HFF-Myc (cell line): ENCODE data around the gene TAC3.
A peak's percentile ranks its signal among the peaks of the same experiment; 100 is the strongest.
"Not testable (repeated sequence)": the region's sequence is repeated elsewhere in the genome, so short reads cannot be mapped to it uniquely, and the experiment has no call there.

ENCODE experiments used
- DNase-seq: peaks from one replicate; pipeline ENCODE4 v3.0.0-alpha.2; 2011; ENCODE audit warnings: low read depth; ENCODE audit errors: extremely low read depth
- H3K4me3 ChIP-seq: replicated peaks from 2 replicates; pipeline ENCODE4 v1.5.1; 2011; ENCODE audit warnings: low read depth, mild to moderate bottlenecking, control low read depth, low read length
- TF ChIP-seq, protein P1 (sequence below): IDR thresholded peaks from 2 replicates; pipeline ENCODE4 v1.5.1; 2012; ENCODE audit warnings: mild to moderate bottlenecking, low read depth, low read length, control low read depth; ENCODE audit errors: missing control alignments

The TAC3 gene

DNA sequence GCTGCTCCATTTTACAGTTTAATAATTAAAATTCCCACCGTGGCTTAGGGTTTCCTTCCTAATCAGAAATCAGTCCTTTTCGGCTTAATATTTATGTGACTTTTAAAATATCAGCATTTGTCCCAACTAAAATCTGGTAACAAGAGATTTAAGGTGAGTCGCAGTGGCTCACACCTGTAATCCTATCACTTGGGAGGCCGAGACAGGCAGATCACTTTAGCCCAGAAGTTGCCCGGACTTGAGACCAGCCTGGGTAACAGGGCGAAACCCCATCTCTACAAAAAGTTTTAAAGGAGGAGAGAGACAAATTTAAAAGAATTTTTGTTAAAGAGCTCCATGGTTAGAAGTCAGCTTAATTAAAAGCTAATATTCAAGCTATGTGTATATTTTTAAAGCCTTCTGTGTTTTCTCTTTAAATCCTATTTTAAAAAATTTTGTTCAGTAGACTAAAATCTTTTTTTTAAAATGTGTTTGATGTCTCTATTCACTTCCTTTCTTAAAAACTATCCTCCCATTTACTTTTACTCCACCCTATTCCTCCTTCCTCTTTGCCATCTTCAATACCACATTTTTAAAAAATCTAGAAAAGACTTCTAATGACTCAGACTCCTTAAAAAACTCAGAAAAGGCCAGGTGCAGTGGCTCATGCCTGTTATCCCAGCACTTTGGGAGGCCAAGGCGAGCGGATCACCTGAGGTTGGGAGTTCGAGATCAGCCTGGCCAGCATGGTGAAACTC lies 3.8 kb upstream of the TAC3 start:
- no peak for DNase-seq
- TF ChIP-seq, protein P1, sequence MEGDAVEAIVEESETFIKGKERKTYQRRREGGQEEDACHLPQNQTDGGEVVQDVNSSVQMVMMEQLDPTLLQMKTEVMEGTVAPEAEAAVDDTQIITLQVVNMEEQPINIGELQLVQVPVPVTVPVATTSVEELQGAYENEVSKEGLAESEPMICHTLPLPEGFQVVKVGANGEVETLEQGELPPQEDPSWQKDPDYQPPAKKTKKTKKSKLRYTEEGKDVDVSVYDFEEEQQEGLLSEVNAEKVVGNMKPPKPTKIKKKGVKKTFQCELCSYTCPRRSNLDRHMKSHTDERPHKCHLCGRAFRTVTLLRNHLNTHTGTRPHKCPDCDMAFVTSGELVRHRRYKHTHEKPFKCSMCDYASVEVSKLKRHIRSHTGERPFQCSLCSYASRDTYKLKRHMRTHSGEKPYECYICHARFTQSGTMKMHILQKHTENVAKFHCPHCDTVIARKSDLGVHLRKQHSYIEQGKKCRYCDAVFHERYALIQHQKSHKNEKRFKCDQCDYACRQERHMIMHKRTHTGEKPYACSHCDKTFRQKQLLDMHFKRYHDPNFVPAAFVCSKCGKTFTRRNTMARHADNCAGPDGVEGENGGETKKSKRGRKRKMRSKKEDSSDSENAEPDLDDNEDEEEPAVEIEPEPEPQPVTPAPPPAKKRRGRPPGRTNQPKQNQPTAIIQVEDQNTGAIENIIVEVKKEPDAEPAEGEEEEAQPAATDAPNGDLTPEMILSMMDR, result no peak

GRCh38 chr12:57018906-57019305 lies 2.6 kb upstream of the TAC3 start:
- no peak overlapping the region for H3K4me3 ChIP-seq
- TF ChIP-seq, protein P1, result no peak
- DNase-seq, result no peak

More for the DNA sequence above, 3.8 kb upstream of the TAC3 start:
- no peak overlapping the region for H3K4me3 ChIP-seq

DNA sequence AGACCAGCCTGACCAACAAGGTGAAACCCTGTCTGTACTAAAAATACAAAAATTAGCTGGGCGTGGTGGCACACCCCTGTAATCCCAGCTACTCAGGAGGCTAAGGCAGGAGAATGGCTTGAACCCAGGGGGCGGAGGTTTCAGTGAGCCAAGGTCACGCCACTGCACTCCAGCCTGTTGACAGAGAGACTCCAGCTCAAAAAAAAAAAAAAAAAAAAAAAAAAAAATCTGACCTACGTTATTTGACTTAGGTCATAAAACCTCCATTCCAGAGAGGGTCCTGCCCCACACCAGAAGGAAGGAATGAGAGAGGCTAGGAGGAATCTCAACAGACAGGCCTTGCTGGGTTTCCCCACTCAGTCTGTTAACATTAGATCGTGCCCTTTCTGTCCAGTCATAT lies 2.0 kb upstream of the TAC3 start:
- H3K4me3 ChIP-seq, DNase-seq: not testable (repeated sequence)

DNA sequence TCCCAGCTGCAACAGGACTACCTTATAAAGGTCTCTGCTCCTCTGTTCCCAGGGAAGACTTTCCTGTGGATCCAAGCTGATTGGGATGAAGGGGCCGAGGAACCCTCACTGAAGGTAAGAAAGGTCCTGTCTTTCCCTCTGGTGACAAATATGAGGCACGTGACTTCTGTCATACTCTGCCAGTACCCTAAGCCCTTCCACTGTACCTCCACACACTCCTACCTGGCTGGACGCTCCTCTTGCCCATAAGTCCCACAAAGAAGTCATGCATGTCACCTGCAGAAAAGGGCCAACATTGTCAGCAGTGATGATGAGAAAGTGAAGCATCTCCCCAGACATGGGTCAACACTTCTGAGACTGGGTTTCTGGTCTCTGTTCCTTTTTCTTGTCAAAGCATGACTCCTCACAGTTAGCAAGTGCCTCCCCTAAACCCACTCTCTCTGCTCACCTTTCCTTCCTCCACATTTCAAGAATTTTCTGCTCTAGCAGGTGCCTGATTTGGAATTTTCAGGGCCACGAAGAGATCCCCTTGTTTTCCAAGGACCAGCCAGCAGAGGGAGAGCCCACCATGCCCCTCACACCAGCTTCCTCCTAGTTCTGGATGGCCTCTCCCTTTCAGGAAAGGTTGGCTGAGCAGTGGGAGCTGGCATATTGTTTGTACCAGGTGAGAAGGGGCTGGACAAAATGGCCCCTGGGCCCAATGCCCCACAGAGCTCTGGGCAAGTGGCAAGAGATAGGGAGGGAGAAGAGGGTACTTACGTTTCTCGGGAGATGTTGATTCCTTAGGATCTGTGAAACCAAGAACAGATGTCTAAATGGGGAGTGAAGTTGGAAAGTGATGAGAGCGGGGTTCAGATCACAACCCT lies 3.5 kb downstream of the TAC3 start:
- TF ChIP-seq, protein P1, result peak; percentile 20
- H3K4me3 ChIP-seq, result no peak overlapping the region
- no peak for DNase-seq

DNA sequence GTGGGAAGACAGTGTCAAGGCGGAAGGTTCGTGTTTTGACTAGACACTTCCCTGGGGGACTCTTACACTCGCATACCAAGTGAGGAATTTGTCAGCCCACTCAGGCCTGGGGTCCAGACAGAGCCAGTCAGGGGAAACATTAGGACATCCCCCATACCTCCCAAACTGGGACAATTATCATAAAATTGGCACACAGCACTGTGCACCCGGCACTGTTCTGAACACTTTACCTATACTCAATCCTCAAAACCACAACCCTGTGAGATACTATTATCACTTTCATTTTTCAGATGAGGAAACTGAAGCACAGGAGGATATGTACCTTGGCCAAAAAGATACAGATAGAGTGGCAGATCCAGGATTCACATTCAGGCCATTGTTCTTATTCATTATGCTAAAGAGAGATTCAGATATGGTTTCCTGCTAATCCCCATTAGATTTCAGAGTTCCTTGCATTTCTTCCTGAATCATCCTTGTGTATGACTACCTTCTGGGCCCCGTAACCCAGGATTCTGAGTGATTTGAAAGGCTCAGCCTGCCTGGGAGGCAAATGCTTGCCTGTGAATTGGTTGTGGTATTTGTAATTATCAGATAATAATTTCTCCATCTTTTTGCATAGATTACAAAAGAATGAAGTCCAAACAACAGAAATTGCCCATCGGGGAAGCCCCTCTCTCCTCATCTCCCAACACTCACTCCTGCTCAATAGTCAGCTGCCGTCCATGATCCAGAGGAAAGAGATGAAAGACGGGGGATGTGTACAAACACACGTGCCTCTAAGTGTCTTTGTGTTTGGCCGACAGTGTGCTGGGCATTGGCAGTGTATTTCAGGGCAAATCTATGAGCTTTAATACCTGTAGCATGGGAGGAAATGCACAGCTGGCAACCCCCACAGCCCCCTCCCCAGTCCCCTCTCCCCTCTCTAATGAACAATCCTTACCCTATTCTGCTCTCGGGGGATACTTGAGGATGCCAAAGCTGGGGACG lies 4.6 kb downstream of the TAC3 start:
- DNase-seq, result no peak
- TF ChIP-seq, protein P1, result no peak
- H3K4me3 ChIP-seq, result no peak overlapping the region

DNA sequence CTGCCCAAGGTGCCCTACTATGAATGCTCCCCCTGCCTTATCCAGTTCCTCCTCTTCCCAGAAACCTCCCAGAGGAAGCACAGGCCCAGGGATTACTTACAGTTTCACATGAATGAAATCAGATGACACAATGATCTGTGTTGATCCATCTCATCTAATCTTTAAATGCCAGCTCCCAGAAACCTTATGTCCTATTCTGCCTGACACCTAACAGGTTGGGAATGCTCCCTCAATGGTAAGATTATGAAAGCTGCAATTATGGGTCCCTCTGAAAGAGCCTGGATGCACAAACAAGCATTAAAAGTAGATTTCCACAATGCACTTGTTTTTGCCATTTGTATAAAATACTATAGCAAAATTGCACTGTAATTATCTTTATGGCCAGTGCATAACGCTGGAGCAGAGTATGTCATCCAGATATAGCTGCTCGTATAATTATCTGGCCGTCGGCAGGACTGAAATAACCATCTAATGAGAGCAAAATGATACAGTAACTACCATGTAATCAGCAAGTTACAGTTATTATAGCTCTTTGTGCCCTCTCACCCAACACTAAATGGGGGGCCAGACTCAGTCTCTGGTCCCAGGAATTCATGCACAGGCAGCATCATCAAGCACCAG lies 5.6 kb downstream of the TAC3 start:
- H3K4me3 ChIP-seq, result no peak overlapping the region
- no peak for DNase-seq
- TF ChIP-seq, protein P1, result no peak
